ENCODE measurements around the gene DFFA. TPM values are rescaled to one million over a fixed set of nuclear protein-coding genes. Genes with fewer than 3 reads are reported as not detected.
A peak's percentile ranks its signal among the peaks of the same experiment; 100 is the strongest.

Gene DFFA
- polyA plus RNA-seq, 2 of the 4 experiments (the other 2 are of a cell fraction): 28.5 to 31.7 TPM

GRCh38 chr1:10515301-10515975 is 43.1 kb upstream of the DFFA start:
- ATAC-seq: no peak
- ChIA-PET POLR2A (no interaction called here), CTCF (interaction anchor here (0.7 to 2.1 kb wide), 5 partner anchors 12 to 359 kb away, joined by 3 to 10 read pairs (median 4); no protein-coding TSS in a partner anchor)
- H3K27ac ChIP-seq: no peak overlapping the region
- DNase-seq (ENCODE audit: low read depth in 1 of 2, low spot score in 1 of 2): no peak
- peaks cover 24% of the 10 kb centered on the region for H3K4me1 ChIP-seq
- TF ChIP-seq KDM5A (IDR thresholded peaks at IDR 0.05): no peak
- TF ChIP-seq HEYL (CRISPR knock-in tag; IDR thresholded peaks at IDR 0.05): no peak
- TF ChIP-seq GATA3 (IDR thresholded peaks at IDR 0.05; ENCODE audit: borderline replicate concordance): no peak
- TF ChIP-seq FOXS1 (CRISPR knock-in tag; IDR thresholded peaks at IDR 0.05): no peak
- TF ChIP-seq ELK1 (IDR thresholded peaks at IDR 0.05; ENCODE audit: low read depth, low read length): no peak
- no peak for TF ChIP-seq PHF8 (IDR thresholded peaks at IDR 0.05; ENCODE audit: borderline replicate concordance, low read depth)
- TF ChIP-seq ESRRA (IDR thresholded peaks at IDR 0.05; ENCODE audit: borderline replicate concordance, low read length): no peak
- no peak for TF ChIP-seq ZNF302 (CRISPR knock-in tag; IDR thresholded peaks at IDR 0.05)
- TF ChIP-seq NPAS2 (CRISPR knock-in tag; IDR thresholded peaks at IDR 0.05; ENCODE audit: borderline replicate concordance): no peak
- no peak for TF ChIP-seq RAD21 (conservative IDR thresholded peaks at IDR 0.05 in 1 of 2, IDR thresholded peaks at IDR 0.05 in 1 of 2)
- no peak for TF ChIP-seq SREBF2 (IDR thresholded peaks at IDR 0.05)
- no peak for TF ChIP-seq CBX2 (IDR thresholded peaks at IDR 0.05; ENCODE audit: borderline replicate concordance, low read depth)
- no peak for TF ChIP-seq POLR2AphosphoS2 (conservative IDR thresholded peaks at IDR 0.05; ENCODE audit: low read length)
- no peak for TF ChIP-seq FOSB (CRISPR knock-in tag; IDR thresholded peaks at IDR 0.05)
- no peak for TF ChIP-seq ZC3H11A (IDR thresholded peaks at IDR 0.05)
- TF ChIP-seq KDM1A (IDR thresholded peaks at IDR 0.05; ENCODE audit: low read depth): no peak
- TF ChIP-seq ATOH8 (CRISPR knock-in tag; IDR thresholded peaks at IDR 0.05; ENCODE audit: low read depth): no peak
- no peak for TF ChIP-seq HOXB5 (CRISPR knock-in tag; IDR thresholded peaks at IDR 0.05)
- TF ChIP-seq JUNB (IDR thresholded peaks at IDR 0.05): no peak
- TF ChIP-seq HOXB13 (CRISPR knock-in tag; IDR thresholded peaks at IDR 0.05; ENCODE audit: low read depth): no peak
- H3K4me3 ChIP-seq: no peak overlapping the region
- no peak for FAIRE-seq
- no peak overlapping the region for H3K4me2 ChIP-seq
- WGBS (ENCODE audit: missing lambda C conversion rate): 87% methylated on average over 10 of the region's 10 CpGs
- H3K9me3 ChIP-seq: no peaks in the 10 kb centered on the region

GRCh38 chr1:10514490-10515235 is 42.3 kb upstream of the DFFA start:
- H3K4me2 ChIP-seq: no peak overlapping the region
- ATAC-seq (peak; percentile 42 to 63; a peak in 3 of 6 replicates), FAIRE-seq (no peak), DNase-seq (ENCODE audit: low read depth in 1 of 2, low spot score in 1 of 2) (peak; percentile 41 to 49)
- no peaks in the 10 kb centered on the region for H3K9me3 ChIP-seq
- POLR2A ChIA-PET: no interaction called here
- CTCF ChIA-PET: interaction anchor here (0.7 to 2.1 kb wide), 15 partner anchors 11 to 521 kb away, joined by 3 to 10 read pairs (median 4); no protein-coding TSS in a partner anchor
- H3K27ac ChIP-seq: no peak overlapping the region
- H3K4me3 ChIP-seq: no peak overlapping the region
- peaks cover 31% of the 10 kb centered on the region for H3K4me1 ChIP-seq
- WGBS (ENCODE audit: missing lambda C conversion rate): 71% methylated on average over 8 of the region's 8 CpGs
- no peak for TF ChIP-seq TFCP2L1 (CRISPR knock-in tag; IDR thresholded peaks at IDR 0.05)
- no peak for TF ChIP-seq E2F6 (IDR thresholded peaks at IDR 0.05; ENCODE audit: borderline replicate concordance, low read depth)
- TF ChIP-seq JUN (IDR thresholded peaks at IDR 0.05): no peak
- TF ChIP-seq CTCF (IDR thresholded peaks at IDR 0.05): peak; percentile 59
- TF ChIP-seq, protein P1, sequence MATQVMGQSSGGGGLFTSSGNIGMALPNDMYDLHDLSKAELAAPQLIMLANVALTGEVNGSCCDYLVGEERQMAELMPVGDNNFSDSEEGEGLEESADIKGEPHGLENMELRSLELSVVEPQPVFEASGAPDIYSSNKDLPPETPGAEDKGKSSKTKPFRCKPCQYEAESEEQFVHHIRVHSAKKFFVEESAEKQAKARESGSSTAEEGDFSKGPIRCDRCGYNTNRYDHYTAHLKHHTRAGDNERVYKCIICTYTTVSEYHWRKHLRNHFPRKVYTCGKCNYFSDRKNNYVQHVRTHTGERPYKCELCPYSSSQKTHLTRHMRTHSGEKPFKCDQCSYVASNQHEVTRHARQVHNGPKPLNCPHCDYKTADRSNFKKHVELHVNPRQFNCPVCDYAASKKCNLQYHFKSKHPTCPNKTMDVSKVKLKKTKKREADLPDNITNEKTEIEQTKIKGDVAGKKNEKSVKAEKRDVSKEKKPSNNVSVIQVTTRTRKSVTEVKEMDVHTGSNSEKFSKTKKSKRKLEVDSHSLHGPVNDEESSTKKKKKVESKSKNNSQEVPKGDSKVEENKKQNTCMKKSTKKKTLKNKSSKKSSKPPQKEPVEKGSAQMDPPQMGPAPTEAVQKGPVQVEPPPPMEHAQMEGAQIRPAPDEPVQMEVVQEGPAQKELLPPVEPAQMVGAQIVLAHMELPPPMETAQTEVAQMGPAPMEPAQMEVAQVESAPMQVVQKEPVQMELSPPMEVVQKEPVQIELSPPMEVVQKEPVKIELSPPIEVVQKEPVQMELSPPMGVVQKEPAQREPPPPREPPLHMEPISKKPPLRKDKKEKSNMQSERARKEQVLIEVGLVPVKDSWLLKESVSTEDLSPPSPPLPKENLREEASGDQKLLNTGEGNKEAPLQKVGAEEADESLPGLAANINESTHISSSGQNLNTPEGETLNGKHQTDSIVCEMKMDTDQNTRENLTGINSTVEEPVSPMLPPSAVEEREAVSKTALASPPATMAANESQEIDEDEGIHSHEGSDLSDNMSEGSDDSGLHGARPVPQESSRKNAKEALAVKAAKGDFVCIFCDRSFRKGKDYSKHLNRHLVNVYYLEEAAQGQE (IDR thresholded peaks at IDR 0.05): no peak
- no peak for TF ChIP-seq EHF (CRISPR knock-in tag; IDR thresholded peaks at IDR 0.05)
- TF ChIP-seq SMC3 (IDR thresholded peaks at IDR 0.05): peak; percentile 51
- TF ChIP-seq GATA3 (IDR thresholded peaks at IDR 0.05; ENCODE audit: borderline replicate concordance): no peak

Measured in A549 (cell line).